KMS-11 (cell line): ENCODE measurements around the gene RNF166.

Experiments
- H2AFZ ChIP-seq: fragments of 200-600 bp; sonication (generic); 2 replicates; pipeline ENCODE4 v1.6.1; 2016; ENCODE audit warnings: antibody characterized with exemption, mixed run types, low read depth
- H3K27ac ChIP-seq: fragments of 200-600 bp; sonication (generic); 2 replicates; pipeline ENCODE4 v1.6.1; 2016; ENCODE audit warnings: mild to moderate bottlenecking, mixed run types
- H3K27me3 ChIP-seq: fragments of 200-600 bp; sonication (generic); 2 replicates; pipeline ENCODE4 v1.6.1; 2017; ENCODE audit warnings: mild to moderate bottlenecking, low read depth, mixed run types, moderate library complexity; ENCODE audit not compliant: insufficient read depth
- H3K36me3 ChIP-seq: fragments of 200-600 bp; sonication (generic); 2 replicates; pipeline ENCODE4 v1.6.1; 2017; ENCODE audit warnings: mild to moderate bottlenecking, mixed run types; ENCODE audit not compliant: insufficient read depth
- H3K4me1 ChIP-seq: fragments of 200-600 bp; sonication (generic); 2 replicates; pipeline ENCODE4 v1.6.1; 2016; ENCODE audit warnings: mild to moderate bottlenecking, low read depth, mixed run types; ENCODE audit not compliant: poor library complexity, severe bottlenecking
- H3K4me2 ChIP-seq: fragments of 200-600 bp; sonication (generic); 2 replicates; pipeline ENCODE4 v1.7.0; 2016; ENCODE audit warnings: mild to moderate bottlenecking, mixed run types
- H3K4me3 ChIP-seq: fragments of 200-600 bp; sonication (generic); IDR thresholded peaks from 2 replicates; pipeline ENCODE4 v1.6.1; 2017; ENCODE audit warnings: low read depth, low read length, mixed read lengths; ENCODE audit not compliant: insufficient read depth
- H3K79me2 ChIP-seq: fragments of 200-600 bp; sonication (generic); 2 replicates; pipeline ENCODE4 v1.6.1; 2016; ENCODE audit warnings: low read depth, mixed run types; ENCODE audit not compliant: insufficient read depth
- H3K9ac ChIP-seq: fragments of 200-600 bp; sonication (generic); 2 replicates; pipeline ENCODE4 v1.6.1; 2016; ENCODE audit warnings: mild to moderate bottlenecking, mixed run types
- H4K20me1 ChIP-seq: fragments of 200-600 bp; sonication (generic); 2 replicates; pipeline ENCODE4 v1.6.1; 2016; ENCODE audit warnings: mild to moderate bottlenecking, mixed run types; ENCODE audit not compliant: insufficient read depth
- CTCF ChIP-seq: fragments of 200-600 bp; sonication (generic); conservative IDR thresholded peaks from 2 replicates; pipeline ENCODE4 v1.6.1; 2017; ENCODE audit warnings: low read depth, mild to moderate bottlenecking, antibody characterized with exemption, low read length, moderate library complexity, mixed read lengths

The RNF166 gene

GRCh38 chr16:88649924-88650748 lies 56.1 kb downstream of the RNF166 start:
- H3K27me3 ChIP-seq: no peaks in the 10 kb centered on the region
- H3K36me3 ChIP-seq: no peaks in the 10 kb centered on the region
- peak overlapping the region; percentile 76 for H3K9ac ChIP-seq
- TF ChIP-seq CTCF: no peak
- peak overlapping the region; percentile 93 for H3K4me2 ChIP-seq
- no peak overlapping the region for H3K4me3 ChIP-seq
- peak overlapping the region; percentile 69 for H3K27ac ChIP-seq
- no peaks in the 10 kb centered on the region for H4K20me1 ChIP-seq
- peak overlapping the region; percentile 28; the same call in 1 of the 2 replicates for H2AFZ ChIP-seq
- peaks cover 11% of the 10 kb centered on the region for H3K79me2 ChIP-seq
- peaks cover 21% of the 10 kb centered on the region for H3K4me1 ChIP-seq

GRCh38 chr16:88649195-88649923 lies 56.8 kb downstream of the RNF166 start:
- no peak overlapping the region for H3K4me3 ChIP-seq
- no peak overlapping the region for H3K9ac ChIP-seq
- peaks cover 11% of the 10 kb centered on the region for H3K79me2 ChIP-seq
- H4K20me1 ChIP-seq: no peaks in the 10 kb centered on the region
- H3K4me1 ChIP-seq: peaks cover 21% of the 10 kb centered on the region
- H3K36me3 ChIP-seq: no peaks in the 10 kb centered on the region
- H3K27me3 ChIP-seq: no peaks in the 10 kb centered on the region
- H2AFZ ChIP-seq: no peak overlapping the region
- peak overlapping the region; percentile 93 for H3K4me2 ChIP-seq
- TF ChIP-seq CTCF: no peak
- no peak overlapping the region for H3K27ac ChIP-seq

GRCh38 chr16:88647178-88648070 lies 58.8 kb downstream of the RNF166 start:
- no peak overlapping the region for H3K27ac ChIP-seq
- H3K4me2 ChIP-seq: no peak overlapping the region
- H3K79me2 ChIP-seq: peaks cover 11% of the 10 kb centered on the region

More at GRCh38 chr16:88647178-88648070, 58.8 kb downstream of the RNF166 start:
- peaks cover 20% of the 10 kb centered on the region for H3K4me1 ChIP-seq
- no peak for TF ChIP-seq CTCF
- no peaks in the 10 kb centered on the region for H3K36me3 ChIP-seq
- no peak overlapping the region for H3K4me3 ChIP-seq
- no peaks in the 10 kb centered on the region for H4K20me1 ChIP-seq
- H2AFZ ChIP-seq: no peak overlapping the region
- H3K27me3 ChIP-seq: no peaks in the 10 kb centered on the region
- H3K9ac ChIP-seq: no peak overlapping the region
